ENCODE data around the gene GALNT9. TPM values are rescaled to one million over a fixed set of nuclear protein-coding genes. Genes with fewer than 3 reads are reported as not detected.

GALNT9 gene
- total RNA-seq, 4 donors from 2014 or later, result 10.9 to 52.7 (median 36.7) TPM; not detected in 1

DNA sequence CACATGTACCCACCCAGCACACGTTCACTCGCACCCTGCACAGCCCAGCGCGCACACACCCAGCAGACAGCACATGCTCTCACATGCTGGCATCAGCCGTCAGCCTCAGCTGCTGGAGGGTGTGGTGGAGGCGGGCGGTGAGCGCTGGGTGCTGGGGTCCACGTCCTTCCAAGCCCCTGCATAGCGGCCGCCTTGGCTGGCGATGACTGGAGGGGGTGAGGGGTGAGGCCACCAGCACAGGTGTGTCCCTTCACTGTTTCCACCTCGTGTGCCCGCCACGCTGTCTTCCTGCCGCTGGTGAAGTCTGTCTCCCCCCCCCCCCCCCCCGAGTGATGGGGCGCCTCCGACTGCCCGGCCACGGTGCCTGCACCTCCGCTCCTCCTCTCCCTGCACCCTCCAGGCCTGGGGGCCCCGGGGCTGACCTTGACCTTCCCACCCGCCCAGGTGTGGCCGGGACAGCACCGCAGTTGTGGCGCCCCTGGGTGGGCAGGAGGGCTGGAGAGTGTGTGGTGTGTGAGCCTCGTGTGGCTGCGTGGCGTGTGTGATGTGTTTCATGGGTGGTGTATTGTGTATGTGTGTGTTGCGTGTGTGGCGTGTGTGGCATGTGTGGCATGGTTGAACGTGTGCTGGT is 147.7 kb downstream of the GALNT9 start:
- no peak for ATAC-seq (ENCODE audit: low FRiP score)
- TF ChIP-seq, protein P1, sequence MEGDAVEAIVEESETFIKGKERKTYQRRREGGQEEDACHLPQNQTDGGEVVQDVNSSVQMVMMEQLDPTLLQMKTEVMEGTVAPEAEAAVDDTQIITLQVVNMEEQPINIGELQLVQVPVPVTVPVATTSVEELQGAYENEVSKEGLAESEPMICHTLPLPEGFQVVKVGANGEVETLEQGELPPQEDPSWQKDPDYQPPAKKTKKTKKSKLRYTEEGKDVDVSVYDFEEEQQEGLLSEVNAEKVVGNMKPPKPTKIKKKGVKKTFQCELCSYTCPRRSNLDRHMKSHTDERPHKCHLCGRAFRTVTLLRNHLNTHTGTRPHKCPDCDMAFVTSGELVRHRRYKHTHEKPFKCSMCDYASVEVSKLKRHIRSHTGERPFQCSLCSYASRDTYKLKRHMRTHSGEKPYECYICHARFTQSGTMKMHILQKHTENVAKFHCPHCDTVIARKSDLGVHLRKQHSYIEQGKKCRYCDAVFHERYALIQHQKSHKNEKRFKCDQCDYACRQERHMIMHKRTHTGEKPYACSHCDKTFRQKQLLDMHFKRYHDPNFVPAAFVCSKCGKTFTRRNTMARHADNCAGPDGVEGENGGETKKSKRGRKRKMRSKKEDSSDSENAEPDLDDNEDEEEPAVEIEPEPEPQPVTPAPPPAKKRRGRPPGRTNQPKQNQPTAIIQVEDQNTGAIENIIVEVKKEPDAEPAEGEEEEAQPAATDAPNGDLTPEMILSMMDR (IDR thresholded peaks at IDR 0.05), result no peak
- DNase-seq (ENCODE audit: low spot score), result no peak

DNA sequence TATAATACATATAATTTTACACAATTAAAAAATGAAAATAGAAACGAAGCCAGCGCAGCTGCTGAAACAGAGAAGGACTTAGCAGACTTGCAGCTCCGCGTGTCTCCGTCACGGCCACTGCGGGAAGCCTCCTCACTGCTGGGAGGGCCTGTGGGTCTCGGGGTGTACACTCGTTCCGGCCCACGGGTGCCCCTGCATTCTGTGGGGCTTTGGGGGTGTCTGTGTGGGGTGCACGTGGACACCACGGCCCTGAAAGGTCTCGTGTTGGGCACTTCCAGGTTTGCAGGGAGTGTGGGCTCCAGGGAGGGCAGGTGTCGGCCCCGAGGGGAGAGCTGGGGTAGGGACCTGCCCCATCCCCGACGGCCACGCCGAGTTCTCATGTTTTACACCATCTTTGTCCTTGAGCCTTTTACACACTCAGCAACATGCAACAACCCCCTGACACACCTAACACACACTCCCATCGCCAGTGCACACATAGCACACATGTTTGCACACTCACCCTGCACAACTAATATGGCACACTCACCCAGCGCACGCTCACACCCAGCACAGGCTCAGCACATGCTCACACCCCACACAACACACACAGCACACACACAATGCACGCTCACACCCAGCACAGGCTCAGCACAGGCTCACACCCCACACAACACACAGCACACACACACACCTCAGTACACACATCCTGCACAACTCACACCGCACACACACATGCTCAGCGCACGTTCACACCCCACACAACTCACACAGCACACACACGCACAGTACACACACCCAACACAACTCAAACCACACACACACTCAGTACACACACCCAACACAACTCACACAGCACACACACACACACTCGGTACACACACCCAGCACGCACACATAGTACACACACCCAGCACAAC is 148.5 kb downstream of the GALNT9 start:
- no peak for ATAC-seq (ENCODE audit: low FRiP score)
- TF ChIP-seq, protein P1 (IDR thresholded peaks at IDR 0.05), result no peak

DNA sequence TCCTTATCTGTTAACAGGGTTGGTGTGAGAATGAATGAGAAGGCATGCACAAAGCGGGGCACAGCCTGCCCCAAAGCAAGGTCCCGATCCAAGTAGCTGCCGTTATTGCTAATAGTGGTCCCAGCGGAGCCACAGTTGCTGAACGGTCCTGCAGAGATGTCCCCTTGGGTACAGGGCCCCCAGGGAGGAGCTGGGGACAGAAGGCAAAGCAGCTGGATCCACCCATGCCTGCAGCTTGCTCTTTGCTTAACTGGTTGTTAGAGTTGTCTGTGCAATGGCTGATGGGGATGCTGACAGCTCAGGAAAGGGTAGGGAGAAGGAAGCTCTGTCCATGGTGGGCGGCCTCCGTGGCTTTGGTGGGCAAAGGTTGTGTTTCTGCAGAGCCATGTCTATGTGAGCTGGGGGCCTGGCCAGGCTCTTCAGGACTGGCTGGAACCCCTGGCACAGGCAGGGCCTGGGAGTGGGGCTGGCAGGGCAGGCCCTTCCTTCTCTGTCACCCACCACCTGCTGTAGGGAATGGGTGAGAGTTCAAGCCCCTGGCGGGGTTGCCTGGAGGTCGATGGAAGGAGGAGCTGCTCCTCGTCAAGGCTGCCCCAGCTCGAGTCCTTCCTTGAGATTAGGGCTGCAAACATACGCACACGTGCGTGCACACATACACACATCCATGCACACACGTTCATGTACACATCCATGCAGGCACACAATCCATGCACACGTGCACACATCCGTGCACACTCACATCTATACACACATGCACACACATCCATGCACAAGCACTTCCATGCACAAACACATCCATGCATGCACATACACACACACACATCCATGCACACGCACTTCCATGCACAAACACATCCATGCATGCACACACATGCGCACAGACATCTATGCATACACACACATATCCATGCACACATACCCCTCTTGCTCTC is 149.7 kb downstream of the GALNT9 start:
- DNase-seq (ENCODE audit: low spot score), result no peak
- TF ChIP-seq, protein P1 (IDR thresholded peaks at IDR 0.05), result no peak
- no peak for ATAC-seq (ENCODE audit: low FRiP score)

More for the DNA sequence above, 148.5 kb downstream of the GALNT9 start:
- no peak for DNase-seq (ENCODE audit: low spot score)

DNA sequence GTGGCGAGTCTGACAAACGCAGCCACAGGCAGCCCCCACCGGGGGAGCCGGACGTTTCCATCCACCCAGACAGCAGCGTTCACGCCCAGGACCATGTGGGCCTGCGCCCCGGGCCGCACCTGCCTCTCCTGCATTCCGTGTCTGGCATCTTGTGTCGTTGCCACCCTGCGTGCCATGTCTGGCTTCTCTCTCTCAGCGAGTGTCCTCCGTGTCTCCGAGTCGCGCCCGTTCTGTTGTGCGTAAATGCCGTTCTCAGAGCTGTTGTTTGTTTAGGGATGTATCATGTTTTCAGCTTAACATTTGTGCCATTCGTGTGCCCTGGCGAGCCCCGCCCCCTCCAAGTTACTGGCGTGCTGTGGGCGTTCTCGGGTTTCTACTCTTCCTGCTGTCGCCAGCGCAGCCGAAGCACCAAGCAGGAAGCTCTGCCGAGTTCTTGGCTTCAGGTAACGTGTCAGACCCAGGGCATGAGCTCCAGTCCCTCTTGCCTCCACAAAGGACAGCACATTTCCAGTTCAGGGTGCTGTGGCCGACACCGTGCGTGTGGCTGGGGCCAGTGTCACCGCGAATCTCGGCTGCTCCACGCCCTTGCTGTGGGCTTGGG is 150.5 kb downstream of the GALNT9 start:
- TF ChIP-seq, protein P1 (IDR thresholded peaks at IDR 0.05), result no peak
- no peak for ATAC-seq (ENCODE audit: low FRiP score)
- DNase-seq (ENCODE audit: low spot score), result no peak

DNA sequence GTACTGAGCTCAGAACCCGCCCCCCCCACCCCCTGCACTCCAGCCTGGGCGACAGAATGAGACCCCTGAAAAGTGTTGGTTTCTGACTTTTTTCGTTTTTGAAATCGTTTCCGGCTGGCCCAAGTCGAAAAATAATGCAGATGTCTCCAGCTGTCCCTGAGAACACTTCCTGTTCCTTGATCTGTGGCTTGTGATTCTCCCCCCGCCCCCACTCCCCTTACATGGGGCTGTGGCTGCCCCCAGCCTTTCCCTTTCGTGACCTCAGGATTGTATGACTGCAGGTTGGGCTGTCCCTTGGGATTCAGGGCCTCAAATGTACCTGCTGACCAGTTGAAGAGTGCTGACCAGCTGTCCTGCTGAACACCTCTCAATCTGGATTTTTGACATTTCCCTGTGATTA is 151.1 kb downstream of the GALNT9 start:
- no peak for DNase-seq (ENCODE audit: low spot score)
- ATAC-seq (ENCODE audit: low FRiP score), result no peak
- TF ChIP-seq, protein P1 (IDR thresholded peaks at IDR 0.05), result no peak

DNA sequence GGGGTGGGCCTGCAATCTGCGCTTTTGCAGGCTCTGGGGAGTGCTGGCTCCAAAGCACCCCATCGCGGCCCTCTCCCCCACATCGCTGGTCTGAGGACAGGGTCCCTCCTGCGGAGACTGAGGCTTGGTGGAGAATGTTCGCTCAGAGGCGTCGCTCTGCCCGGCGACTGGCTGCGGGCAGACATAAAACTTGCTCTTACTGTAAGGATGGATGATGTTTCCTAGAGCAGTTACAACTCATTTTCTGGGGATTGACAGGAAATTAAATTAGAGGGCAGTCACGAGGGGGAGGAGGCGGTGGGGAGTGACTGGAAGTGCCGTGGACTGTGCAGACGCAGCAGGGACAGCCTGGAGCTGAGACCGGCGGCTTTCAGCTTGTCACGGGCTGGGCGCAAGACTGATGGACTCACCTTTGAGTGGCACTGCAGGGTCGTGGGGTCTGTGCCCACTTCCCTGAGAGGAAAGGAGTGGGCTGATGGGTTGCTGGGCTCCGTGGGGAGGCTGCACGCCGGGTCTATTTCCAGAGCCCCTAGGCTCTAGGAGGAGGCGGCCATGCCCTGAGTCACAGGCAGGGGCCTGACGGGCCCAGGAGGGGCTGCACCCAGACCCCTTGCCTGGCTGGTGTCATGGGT is 152.4 kb downstream of the GALNT9 start:
- DNase-seq (ENCODE audit: low spot score) (no peak), ATAC-seq (ENCODE audit: low FRiP score) (no peak)
- TF ChIP-seq, protein P1 (IDR thresholded peaks at IDR 0.05), result no peak

Measured in omental fat pad (tissue), 4 donors.